ENCODE measurements around the gene CLCN1. TPM values are rescaled to one million over a fixed set of nuclear protein-coding genes. Genes with fewer than 3 reads are reported as not detected.
"Not testable (repeated sequence)": the region's sequence is repeated elsewhere in the genome, so short reads cannot be mapped to it uniquely, and the experiment has no call there.

CLCN1 gene
- total RNA-seq, 3 donors from 2014 or later (not counting 1 experiment from before 2014, with no cell fraction given), result 0.16 to 0.19 TPM; not detected in 1

- peak overlapping the region; percentile 85 to 94 for H3K27ac Mint-ChIP-seq
- DNase-seq, result no peak
- WGBS (ENCODE audit: insufficient coverage), result 1% methylated on average over 9 of the region's 11 CpGs
- no peaks in the 10 kb centered on the region for H3K9me3 Mint-ChIP-seq
- H3K27me3 Mint-ChIP-seq (ENCODE audit: low read depth in 2 of 2), result no peaks in the 10 kb centered on the region
- H3K4me1 Mint-ChIP-seq, result peaks cover 39 to 43% of the 10 kb centered on the region in 2 donors
- no peak for TF ChIP-seq CTCF (IDR thresholded peaks at IDR 0.05)
- no peak for ATAC-seq
- Histone ChIP-seq H3K9me3 (ENCODE audit: control insufficient read depth, insufficient read depth, low read length) (no peaks in the 10 kb centered on the region), H3K4me3 (ENCODE audit: low read length) (peak overlapping the region; percentile 95), H3K27ac (ENCODE audit: low read length) (peak overlapping the region; percentile 81), H3K27me3 (ENCODE audit: control insufficient read depth, insufficient read depth, low read length) (no peaks in the 10 kb centered on the region), H3K4me1 (ENCODE audit: control insufficient read depth, insufficient read depth, low read length) (peaks cover 24% of the 10 kb centered on the region), H3K36me3 (ENCODE audit: control insufficient read depth, insufficient read depth, low read length) (peaks cover 20% of the 10 kb centered on the region)
- intact Hi-C loops (cut with micrococcal nuclease), result no loop called here
- peaks cover 6% of the 10 kb centered on the region for H3K36me3 Mint-ChIP-seq
- H3K4me3 Mint-ChIP-seq, result peak overlapping the region; percentile 97
Measured at GRCh38 chr7:143288836-143289235, 27.1 kb upstream of the CLCN1 start.

- peaks cover 39 to 43% of the 10 kb centered on the region in 2 donors for H3K4me1 Mint-ChIP-seq
- no peak for DNase-seq
- 27% methylated on average over 6 of the region's 6 CpGs for WGBS (ENCODE audit: insufficient coverage)
- no peak for ATAC-seq
- H3K9me3 Mint-ChIP-seq, result no peaks in the 10 kb centered on the region
- H3K27me3 Mint-ChIP-seq (ENCODE audit: low read depth in 2 of 2), result no peaks in the 10 kb centered on the region
- no peak overlapping the region for H3K27ac ChIP-seq (ENCODE audit: low read length)
- H3K36me3 ChIP-seq (ENCODE audit: control insufficient read depth, insufficient read depth, low read length), result peaks cover 26% of the 10 kb centered on the region
- no peak for TF ChIP-seq CTCF (IDR thresholded peaks at IDR 0.05)
- peaks cover 24% of the 10 kb centered on the region for H3K4me1 ChIP-seq (ENCODE audit: control insufficient read depth, insufficient read depth, low read length)
- peak overlapping the region; percentile 85 to 94 for H3K27ac Mint-ChIP-seq
- H3K9me3 ChIP-seq (ENCODE audit: control insufficient read depth, insufficient read depth, low read length), result no peaks in the 10 kb centered on the region
- peak overlapping the region; percentile 97 for H3K4me3 Mint-ChIP-seq
- H3K4me3 ChIP-seq (ENCODE audit: low read length), result peak overlapping the region; percentile 95
- H3K36me3 Mint-ChIP-seq, result peaks cover 6% of the 10 kb centered on the region
- intact Hi-C loops (cut with micrococcal nuclease), result no loop called here
- no peaks in the 10 kb centered on the region for H3K27me3 ChIP-seq (ENCODE audit: control insufficient read depth, insufficient read depth, low read length)
Measured at GRCh38 chr7:143289421-143289820, 26.5 kb upstream of the CLCN1 start.

GRCh38 chr7:143289888-143290287 is 26.0 kb upstream of the CLCN1 start:
- ATAC-seq; H3K9me3 Mint-ChIP-seq; H3K36me3 Mint-ChIP-seq; H3K27me3 Mint-ChIP-seq (ENCODE audit: low read depth in 2 of 2); H3K27ac ChIP-seq (ENCODE audit: low read length); intact Hi-C loops (cut with micrococcal nuclease); H3K27me3 ChIP-seq (ENCODE audit: control insufficient read depth, insufficient read depth, low read length); H3K9me3 ChIP-seq (ENCODE audit: control insufficient read depth, insufficient read depth, low read length); H3K4me3 ChIP-seq (ENCODE audit: low read length); DNase-seq: not testable (repeated sequence)
- 65% methylated on average over 4 of the region's 4 CpGs for WGBS (ENCODE audit: insufficient coverage)
- peak overlapping the region in 1 of 2 donors; percentile 94 for H3K27ac Mint-ChIP-seq
- Histone ChIP-seq H3K4me1 (ENCODE audit: control insufficient read depth, insufficient read depth, low read length) (peaks cover 24% of the 10 kb centered on the region), H3K36me3 (ENCODE audit: control insufficient read depth, insufficient read depth, low read length) (peaks cover 30% of the 10 kb centered on the region)
- H3K4me3 Mint-ChIP-seq, result peak overlapping the region; percentile 97
- H3K4me1 Mint-ChIP-seq, result peaks cover 39 to 43% of the 10 kb centered on the region in 2 donors

GRCh38 chr7:143290293-143290692 is 25.6 kb upstream of the CLCN1 start:
- no peaks in the 10 kb centered on the region for H3K27me3 ChIP-seq (ENCODE audit: control insufficient read depth, insufficient read depth, low read length)
- 81% methylated on average over 4 of the region's 4 CpGs for WGBS (ENCODE audit: insufficient coverage)
- H3K4me3 ChIP-seq (ENCODE audit: low read length), result no peak overlapping the region
- intact Hi-C loops (cut with micrococcal nuclease), result no loop called here
- H3K4me1 ChIP-seq (ENCODE audit: control insufficient read depth, insufficient read depth, low read length), result peaks cover 24% of the 10 kb centered on the region
- no peak for ATAC-seq
- no peaks in the 10 kb centered on the region for H3K9me3 ChIP-seq (ENCODE audit: control insufficient read depth, insufficient read depth, low read length)
- peaks cover 40 to 43% of the 10 kb centered on the region in 2 donors for H3K4me1 Mint-ChIP-seq
- no peaks in the 10 kb centered on the region for H3K9me3 Mint-ChIP-seq
- peak overlapping the region; percentile 97 for H3K4me3 Mint-ChIP-seq
- no peak for TF ChIP-seq CTCF (IDR thresholded peaks at IDR 0.05)
- no peak overlapping the region for H3K27ac ChIP-seq (ENCODE audit: low read length)
- DNase-seq, result no peak
- no peaks in the 10 kb centered on the region for H3K27me3 Mint-ChIP-seq (ENCODE audit: low read depth in 2 of 2)
- peaks cover 34% of the 10 kb centered on the region for H3K36me3 ChIP-seq (ENCODE audit: control insufficient read depth, insufficient read depth, low read length)
- peaks cover 7% of the 10 kb centered on the region for H3K36me3 Mint-ChIP-seq
- H3K27ac Mint-ChIP-seq, result peak overlapping the region in 1 of 2 donors; percentile 94
